HL-60 (cell line): ENCODE data around the gene IL18BP.

Experiments
- POLR2AphosphoS5 ChIP-seq: IDR thresholded peaks from 2 replicates; pipeline ENCODE4 v1.6.1; 2012; ENCODE audit warnings: low read depth
- TF ChIP-seq, protein P1 (sequence below): IDR thresholded peaks from one replicate; pipeline ENCODE4 v1.5.1; 2011; ENCODE audit warnings: low read length, control low read depth, inconsistent platforms; ENCODE audit not compliant: insufficient read depth

GRCh38 chr11:71995726-71996291 is 2.9 kb upstream of the IL18BP start:
- no peak for TF ChIP-seq POLR2AphosphoS5
- TF ChIP-seq, protein P1, sequence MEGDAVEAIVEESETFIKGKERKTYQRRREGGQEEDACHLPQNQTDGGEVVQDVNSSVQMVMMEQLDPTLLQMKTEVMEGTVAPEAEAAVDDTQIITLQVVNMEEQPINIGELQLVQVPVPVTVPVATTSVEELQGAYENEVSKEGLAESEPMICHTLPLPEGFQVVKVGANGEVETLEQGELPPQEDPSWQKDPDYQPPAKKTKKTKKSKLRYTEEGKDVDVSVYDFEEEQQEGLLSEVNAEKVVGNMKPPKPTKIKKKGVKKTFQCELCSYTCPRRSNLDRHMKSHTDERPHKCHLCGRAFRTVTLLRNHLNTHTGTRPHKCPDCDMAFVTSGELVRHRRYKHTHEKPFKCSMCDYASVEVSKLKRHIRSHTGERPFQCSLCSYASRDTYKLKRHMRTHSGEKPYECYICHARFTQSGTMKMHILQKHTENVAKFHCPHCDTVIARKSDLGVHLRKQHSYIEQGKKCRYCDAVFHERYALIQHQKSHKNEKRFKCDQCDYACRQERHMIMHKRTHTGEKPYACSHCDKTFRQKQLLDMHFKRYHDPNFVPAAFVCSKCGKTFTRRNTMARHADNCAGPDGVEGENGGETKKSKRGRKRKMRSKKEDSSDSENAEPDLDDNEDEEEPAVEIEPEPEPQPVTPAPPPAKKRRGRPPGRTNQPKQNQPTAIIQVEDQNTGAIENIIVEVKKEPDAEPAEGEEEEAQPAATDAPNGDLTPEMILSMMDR = no peak
